Measurements from ENCODE around the gene ALK.

The ALK gene

DNA sequence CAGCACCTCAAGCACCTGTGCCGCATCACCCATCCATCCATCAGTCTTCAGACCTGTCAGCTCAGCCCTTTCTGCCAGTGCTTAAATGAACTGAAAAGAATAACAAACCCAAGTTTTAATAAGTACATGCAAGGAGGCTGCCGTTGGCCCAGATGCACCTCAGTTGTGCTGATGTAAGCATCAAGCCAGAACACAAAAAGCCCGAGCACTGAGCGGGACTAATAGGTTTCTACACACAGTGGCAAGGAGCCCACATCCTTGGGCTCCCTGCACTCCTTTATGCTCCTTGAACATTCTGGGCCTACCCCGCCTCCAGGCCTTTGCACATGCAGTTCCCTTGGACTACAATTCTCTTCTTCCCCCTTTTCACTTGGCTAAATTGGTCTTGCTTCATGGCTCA lies 165.6 kb downstream of the ALK start:
- no peak for TF ChIP-seq CEBPB (IDR thresholded peaks at IDR 0.05)
- TF ChIP-seq NFIC (IDR thresholded peaks at IDR 0.05), result no peak
- TF ChIP-seq EP300 (IDR thresholded peaks at IDR 0.05; ENCODE audit: borderline replicate concordance), result no peak
- TF ChIP-seq ZBTB7A (IDR thresholded peaks at IDR 0.05; ENCODE audit: low read depth), result no peak
- TF ChIP-seq RAD21 (IDR thresholded peaks at IDR 0.05; ENCODE audit: low read depth), result no peak
- no peak for TF ChIP-seq TEAD4 (IDR thresholded peaks at IDR 0.05)
- TF ChIP-seq TAF1 (IDR thresholded peaks at IDR 0.05; ENCODE audit: low read depth), result no peak
- no peak for TF ChIP-seq USF1 (IDR thresholded peaks at IDR 0.05)
- no peak for TF ChIP-seq REST (IDR thresholded peaks at IDR 0.05; ENCODE audit: low read depth)
- no peak for TF ChIP-seq FOXM1 (IDR thresholded peaks at IDR 0.05; ENCODE audit: borderline replicate concordance, low read depth)
- TF ChIP-seq TCF12 (IDR thresholded peaks at IDR 0.05; ENCODE audit: low read depth), result no peak
- no peak for TF ChIP-seq YY1 (IDR thresholded peaks at IDR 0.05; ENCODE audit: low read depth)
- no peak for TF ChIP-seq CREB1 (IDR thresholded peaks at IDR 0.05; ENCODE audit: low read depth)

- no peak for TF ChIP-seq USF1 (IDR thresholded peaks at IDR 0.05)
- no peak for TF ChIP-seq EP300 (IDR thresholded peaks at IDR 0.05; ENCODE audit: borderline replicate concordance)
Observed at GRCh38 chr2:29755233-29755632, 166.2 kb downstream of the ALK start.

DNA sequence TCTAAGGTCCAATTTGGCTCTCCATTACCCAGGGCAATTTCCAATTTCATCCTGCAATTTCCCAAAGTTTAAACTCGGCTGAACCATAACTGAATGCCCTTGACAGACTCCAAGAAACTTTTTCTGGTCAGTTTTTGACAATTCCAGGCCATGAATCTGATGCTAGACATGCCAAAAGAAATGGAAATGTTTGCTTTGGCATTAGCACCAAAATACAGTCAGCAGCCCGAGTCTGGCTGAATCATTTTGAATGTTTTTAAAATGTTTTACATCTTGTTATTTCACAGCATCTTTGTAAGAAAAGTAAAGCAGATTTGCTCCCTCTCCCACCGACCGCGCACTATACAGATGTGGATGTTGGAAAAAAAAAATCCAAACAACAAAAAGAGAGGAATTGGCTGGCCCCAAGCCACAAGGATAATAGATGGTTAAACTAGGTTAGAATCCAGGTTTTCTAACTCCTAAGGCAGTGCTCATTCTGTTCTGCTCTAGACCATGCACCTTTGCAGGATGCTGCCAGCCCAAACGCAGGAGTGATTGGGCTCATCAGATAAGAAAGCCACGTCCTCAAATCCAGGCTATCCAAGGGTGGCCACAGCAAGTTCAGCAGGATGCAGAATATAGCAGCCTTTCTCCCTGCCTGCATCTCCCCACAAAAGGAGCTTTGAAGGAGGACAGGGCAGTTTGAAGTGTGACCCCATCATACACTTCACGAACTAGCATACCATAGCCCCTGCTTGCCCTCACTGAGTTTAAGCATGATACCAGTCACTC lies 167.5 kb downstream of the ALK start:
- TF ChIP-seq NFIC (IDR thresholded peaks at IDR 0.05) (no peak), TAF1 (IDR thresholded peaks at IDR 0.05; ENCODE audit: low read depth) (no peak), FOXM1 (IDR thresholded peaks at IDR 0.05; ENCODE audit: borderline replicate concordance, low read depth) (no peak), REST (IDR thresholded peaks at IDR 0.05; ENCODE audit: low read depth) (no peak), RAD21 (IDR thresholded peaks at IDR 0.05; ENCODE audit: low read depth) (no peak), TCF12 (IDR thresholded peaks at IDR 0.05; ENCODE audit: low read depth) (no peak), ZBTB7A (IDR thresholded peaks at IDR 0.05; ENCODE audit: low read depth) (no peak), EGR1 (IDR thresholded peaks at IDR 0.05) (no peak)
- TF ChIP-seq, protein P1, sequence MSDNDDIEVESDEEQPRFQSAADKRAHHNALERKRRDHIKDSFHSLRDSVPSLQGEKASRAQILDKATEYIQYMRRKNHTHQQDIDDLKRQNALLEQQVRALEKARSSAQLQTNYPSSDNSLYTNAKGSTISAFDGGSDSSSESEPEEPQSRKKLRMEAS (IDR thresholded peaks at IDR 0.05), result no peak

DNA sequence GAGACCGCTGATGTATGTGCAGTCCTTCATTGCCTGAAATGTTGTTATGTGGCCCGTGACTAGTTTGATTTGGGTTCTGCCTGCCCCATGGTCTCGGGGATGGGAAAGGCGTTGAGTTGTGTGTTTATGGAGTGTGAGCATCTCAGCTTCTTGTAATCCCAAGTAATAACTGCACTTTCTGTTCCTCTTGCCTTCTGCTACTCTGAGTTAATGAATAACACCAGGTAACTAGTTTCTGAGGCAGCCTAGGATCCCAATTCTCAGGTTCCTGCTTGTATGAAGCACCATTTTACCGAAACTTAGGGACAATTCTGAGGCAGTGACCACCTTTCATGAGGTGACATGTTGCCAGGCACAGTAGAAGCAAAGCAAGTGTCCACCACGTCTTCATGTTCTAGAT lies 170.0 kb downstream of the ALK start:
- no peak for TF ChIP-seq TEAD4 (IDR thresholded peaks at IDR 0.05)
- TF ChIP-seq CEBPB (IDR thresholded peaks at IDR 0.05), result no peak
- TF ChIP-seq FOXM1 (IDR thresholded peaks at IDR 0.05; ENCODE audit: borderline replicate concordance, low read depth), result no peak
- TF ChIP-seq RAD21 (IDR thresholded peaks at IDR 0.05; ENCODE audit: low read depth), result no peak
- no peak for TF ChIP-seq EGR1 (IDR thresholded peaks at IDR 0.05)
- TF ChIP-seq REST (IDR thresholded peaks at IDR 0.05; ENCODE audit: low read depth), result no peak
- no peak for TF ChIP-seq USF1 (IDR thresholded peaks at IDR 0.05)
- TF ChIP-seq CREB1 (IDR thresholded peaks at IDR 0.05; ENCODE audit: low read depth), result no peak
- TF ChIP-seq, protein P1 (IDR thresholded peaks at IDR 0.05), result no peak
- TF ChIP-seq TAF1 (IDR thresholded peaks at IDR 0.05; ENCODE audit: low read depth), result no peak
- no peak for TF ChIP-seq NFIC (IDR thresholded peaks at IDR 0.05)
- no peak for TF ChIP-seq EP300 (IDR thresholded peaks at IDR 0.05; ENCODE audit: borderline replicate concordance)
- TF ChIP-seq YY1 (IDR thresholded peaks at IDR 0.05; ENCODE audit: low read depth), result no peak
- no peak for TF ChIP-seq TCF12 (IDR thresholded peaks at IDR 0.05; ENCODE audit: low read depth)
- no peak for TF ChIP-seq ZBTB7A (IDR thresholded peaks at IDR 0.05; ENCODE audit: low read depth)

All from Ishikawa (cell line).